HepG2 (cell line): Measurements from ENCODE around the gene RPL23. TPM values are rescaled to one million over a fixed set of nuclear protein-coding genes. Genes with fewer than 3 reads are reported as not detected.

ENCODE experiments used
- BCL6 ChIP-seq: IDR thresholded peaks from 2 replicates; pipeline ENCODE4 v1.6.1; 2016; ENCODE audit warnings: missing genetic modification reagents, missing compliant biosample characterization
- CREB1 ChIP-seq, 2 experiments: fragments of 450-650 bp in 1 of 2; IDR thresholded peaks; 2 replicates each; pipeline ENCODE4 v1.6.1; 2016 to 2017; ENCODE audit warnings: control low read depth in 1 of 2, mild to moderate bottlenecking in 1 of 2, missing compliant biosample characterization in 1 of 2, missing genetic modification characterization in 1 of 2
- CSRNP1 ChIP-seq: sonication (generic); formaldehyde crosslinking; IDR thresholded peaks from 2 replicates; pipeline ENCODE4 v1.8.1; 2023; ENCODE audit warnings: mild to moderate bottlenecking, missing genetic modification reagents
- FOXM1 ChIP-seq: sonication (generic); formaldehyde crosslinking; IDR thresholded peaks from 2 replicates; pipeline ENCODE4 v1.5.0; 2020; ENCODE audit warnings: missing genetic modification reagents
- FOXP1 ChIP-seq, 2 experiments: fragments of 450-650 bp in 1 of 2; IDR thresholded peaks; 2 replicates each; pipeline ENCODE4 v1.6.1; 2017 to 2018; ENCODE audit warnings: antibody characterized with exemption in 1 of 2
- ISL2 ChIP-seq: sonication (generic); formaldehyde crosslinking; IDR thresholded peaks from 2 replicates; pipeline ENCODE4 v1.5.0; 2020; ENCODE audit warnings: missing genetic modification reagents
- NONO ChIP-seq, 2 experiments: fragments of 450-650 bp in 1 of 2; sonication (generic) in 1 of 2; formaldehyde crosslinking in 1 of 2; IDR thresholded peaks in 1 of 2; conservative IDR thresholded peaks in 1 of 2; 2 replicates each; pipeline versions ENCODE4 v1.6.1 to v1.8.0; 2017 to 2022; ENCODE audit warnings: mild to moderate bottlenecking in 1 of 2, missing genetic modification reagents in 1 of 2, moderate library complexity in 1 of 2
- PLRG1 ChIP-seq: fragments of 450-650 bp; conservative IDR thresholded peaks from 2 replicates; pipeline ENCODE4 v1.6.1; 2016
- PRPF4 ChIP-seq: fragments of 200-400 bp; formaldehyde crosslinking; IDR thresholded peaks from 2 replicates; pipeline ENCODE4 v1.6.1; 2016; ENCODE audit warnings: low read length, low read depth; ENCODE audit not compliant: poor library complexity, severe bottlenecking
- RBM22 ChIP-seq: fragments of 200-400 bp; formaldehyde crosslinking; optimal IDR thresholded peaks from 2 replicates; pipeline ENCODE3; 2017; ENCODE audit warnings: mild to moderate bottlenecking, low read length, moderate library complexity
- SRY ChIP-seq: sonication (generic); formaldehyde crosslinking; IDR thresholded peaks from 2 replicates; pipeline ENCODE4 v1.8.0; 2022; ENCODE audit warnings: mild to moderate bottlenecking, missing genetic modification reagents
- TFDP1 ChIP-seq: IDR thresholded peaks from 2 replicates; pipeline ENCODE4 v1.6.1; 2016; ENCODE audit warnings: missing compliant biosample characterization, missing genetic modification reagents, borderline replicate concordance
- TSC22D2 ChIP-seq: sonication (generic); formaldehyde crosslinking; IDR thresholded peaks from 2 replicates; pipeline ENCODE4 v1.5.1; 2020; ENCODE audit warnings: missing genetic modification reagents, mild to moderate bottlenecking, borderline replicate concordance
- ZBTB26 ChIP-seq: IDR thresholded peaks from 2 replicates; pipeline ENCODE4 v1.6.1; 2016; ENCODE audit warnings: missing compliant biosample characterization, missing genetic modification reagents, borderline replicate concordance
- ZMYM4 ChIP-seq: sonication (generic); formaldehyde crosslinking; IDR thresholded peaks from 2 replicates; pipeline ENCODE4 v1.8.1; 2023; ENCODE audit warnings: mild to moderate bottlenecking, missing genetic modification reagents
- ZNF292 ChIP-seq: sonication (generic); formaldehyde crosslinking; IDR thresholded peaks from 2 replicates; pipeline ENCODE4 v1.8.1; 2022; ENCODE audit warnings: mild to moderate bottlenecking, low read depth, missing genetic modification reagents, borderline replicate concordance
- ZNF441 ChIP-seq: sonication (generic); formaldehyde crosslinking; IDR thresholded peaks from 2 replicates; pipeline ENCODE4 v1.7.0; 2021; ENCODE audit warnings: missing genetic modification reagents, borderline replicate concordance
- ZNF614 ChIP-seq: IDR thresholded peaks from 2 replicates; pipeline ENCODE4 v1.6.1; 2018; ENCODE audit warnings: missing biosample characterization, missing genetic modification reagents, inconsistent platforms, borderline replicate concordance
- ZNF772 ChIP-seq: sonication (generic); formaldehyde crosslinking; IDR thresholded peaks from 2 replicates; pipeline ENCODE4 v1.5.0; 2020; ENCODE audit warnings: mild to moderate bottlenecking, missing genetic modification reagents
- ZSCAN30 ChIP-seq: sonication (generic); formaldehyde crosslinking; IDR thresholded peaks from 2 replicates; pipeline ENCODE4 v1.5.0; 2020; ENCODE audit warnings: mild to moderate bottlenecking, missing genetic modification reagents
- ZSCAN9 ChIP-seq: IDR thresholded peaks from 2 replicates; pipeline ENCODE4 v1.6.1; 2016; ENCODE audit warnings: borderline replicate concordance
- ZZZ3 ChIP-seq: sonication (generic); formaldehyde crosslinking; IDR thresholded peaks from 2 replicates; pipeline ENCODE4 v1.4.0; 2020; ENCODE audit warnings: missing genetic modification reagents, mild to moderate bottlenecking, borderline replicate concordance
- polyA plus RNA-seq, 8 experiments: library from polyadenylated mRNA; depleted of rRNA in 3 of 8; stranded (reverse) in 7 of 8; unstranded in 1 of 8; fragments of >200 nt; fragmentation: Illumina TruSeq in 4 of 8; extraction: Trizol in 4 of 8; gene quantifications; 2 replicates each; pipeline versions ENCODE4 v1.2.1 to v1.2.3, GENCODE V29; 2011 to 2016; ENCODE audit warnings: low read depth in 4 of 8, missing spikeins in 1 of 8, mixed read lengths in 1 of 8; ENCODE audit not compliant: insufficient read depth in 1 of 8
- total RNA-seq, 5 experiments: library from RNA; depleted of rRNA; stranded (reverse); fragments of >200 nt; fragmentation: Illumina TruSeq; extraction: Trizol; gene quantifications; 2 replicates each; pipeline ENCODE4 v1.2.3, GENCODE V29; 2016; ENCODE audit warnings: low read depth in 1 of 5
- TF ChIP-seq, protein P1 (sequence below): sonication (generic); formaldehyde crosslinking; IDR thresholded peaks from 2 replicates; pipeline ENCODE4 v1.4.0; 2020; ENCODE audit warnings: low read depth, mild to moderate bottlenecking, missing genetic modification reagents

Gene RPL23
- total and polyA plus RNA-seq, 2 of the 13 experiments (the other 11 are each of a cell fraction or from before 2014, with no cell fraction given) = 2,790 to 4,860 TPM

DNA sequence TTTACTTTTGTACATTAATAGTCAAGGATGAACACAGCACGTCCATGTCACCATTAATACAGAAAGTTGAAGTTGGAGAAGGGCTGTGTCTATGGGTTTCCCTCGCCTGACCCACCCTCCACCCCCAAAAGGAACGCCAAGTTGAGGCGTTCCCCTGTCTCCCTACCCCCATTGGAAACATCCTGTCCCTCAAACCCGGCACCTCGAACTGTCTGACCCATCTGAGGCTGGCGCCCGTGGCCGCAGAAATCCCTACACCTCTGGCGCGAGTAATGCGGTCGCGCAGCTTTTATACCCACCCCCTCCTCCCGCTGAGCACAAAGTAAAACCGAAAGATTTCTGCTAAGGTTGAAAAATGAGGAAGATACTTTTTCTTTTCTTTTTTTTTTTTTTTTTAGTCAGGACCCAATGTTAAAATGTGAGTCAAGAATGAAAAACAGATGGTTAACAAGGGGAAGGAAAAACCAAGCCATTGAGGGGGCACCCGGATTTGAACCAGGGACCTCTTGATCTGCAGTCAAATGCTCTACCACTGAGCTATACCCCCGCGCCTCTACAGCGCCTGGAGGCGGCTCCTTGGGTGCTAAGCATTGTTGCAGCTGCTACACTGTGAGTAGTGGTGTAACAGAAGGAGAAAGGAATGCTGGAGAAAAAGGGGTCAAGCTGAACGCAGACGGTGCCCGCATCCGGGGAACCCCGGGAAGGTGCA, 15.4 kb upstream of the RPL23 start (continued):
- TF ChIP-seq ZBTB26 (CRISPR knock-in tag) (peak; percentile 66), PRPF4 (peak; percentile 99), ZSCAN30 (CRISPR knock-in tag) (peak; percentile 22; the same call in 1 of the 2 replicates), TSC22D2 (CRISPR knock-in tag) (peak; percentile 82; the same call in 1 of the 2 replicates), ZSCAN9 (CRISPR knock-in tag) (0 out of 2 replicates have a peak, but pooled peaks have one; percentile 67), ZNF614 (CRISPR knock-in tag) (peak; percentile 91; the same call in 1 of the 2 replicates), ZNF441 (CRISPR knock-in tag) (peak; percentile 37; the same call in 1 of the 2 replicates), ZZZ3 (CRISPR knock-in tag) (no peak), FOXM1 (CRISPR knock-in tag) (no peak), CSRNP1 (CRISPR knock-in tag) (no peak; the same call in 1 of the 2 replicates), FOXP1 (IDR thresholded peaks at IDR 0.05) (no peak), FOXP1 (CRISPR knock-in tag; IDR thresholded peaks at IDR 0.05) (no peak), ZNF772 (CRISPR knock-in tag) (no peak; the same call in 1 of the 2 replicates), ZNF292 (peak; percentile 35; the same call in 1 of the 2 replicates), ZMYM4 (peak; percentile 18; the same call in 1 of the 2 replicates), RBM22 (peak; percentile 96), TFDP1 (CRISPR knock-in tag) (peak; percentile 44; the same call in 1 of the 2 replicates), CREB1 (IDR thresholded peaks at IDR 0.05) (no peak), CREB1 (CRISPR knock-in tag; IDR thresholded peaks at IDR 0.05) (peak; percentile 79), ISL2 (CRISPR knock-in tag) (peak; percentile 19; the same call in 1 of the 2 replicates), BCL6 (CRISPR knock-in tag) (peak; percentile 42; the same call in 1 of the 2 replicates), PLRG1 (no peak), NONO (IDR thresholded peaks at IDR 0.05) (no peak), NONO (CRISPR knock-in tag; conservative IDR thresholded peaks at IDR 0.05) (peak; percentile 83), SRY (CRISPR knock-in tag) (peak; percentile 17; the same call in 1 of the 2 replicates)
- TF ChIP-seq, protein P1, sequence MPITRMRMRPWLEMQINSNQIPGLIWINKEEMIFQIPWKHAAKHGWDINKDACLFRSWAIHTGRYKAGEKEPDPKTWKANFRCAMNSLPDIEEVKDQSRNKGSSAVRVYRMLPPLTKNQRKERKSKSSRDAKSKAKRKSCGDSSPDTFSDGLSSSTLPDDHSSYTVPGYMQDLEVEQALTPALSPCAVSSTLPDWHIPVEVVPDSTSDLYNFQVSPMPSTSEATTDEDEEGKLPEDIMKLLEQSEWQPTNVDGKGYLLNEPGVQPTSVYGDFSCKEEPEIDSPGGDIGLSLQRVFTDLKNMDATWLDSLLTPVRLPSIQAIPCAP (CRISPR knock-in tag) = peak; percentile 41; the same call in 1 of the 2 replicates
